Measurements from ENCODE around the gene INTS2.
"Not testable (repeated sequence)": the region's sequence is repeated elsewhere in the genome, so short reads cannot be mapped to it uniquely, and the experiment has no call there.

The INTS2 gene

DNA sequence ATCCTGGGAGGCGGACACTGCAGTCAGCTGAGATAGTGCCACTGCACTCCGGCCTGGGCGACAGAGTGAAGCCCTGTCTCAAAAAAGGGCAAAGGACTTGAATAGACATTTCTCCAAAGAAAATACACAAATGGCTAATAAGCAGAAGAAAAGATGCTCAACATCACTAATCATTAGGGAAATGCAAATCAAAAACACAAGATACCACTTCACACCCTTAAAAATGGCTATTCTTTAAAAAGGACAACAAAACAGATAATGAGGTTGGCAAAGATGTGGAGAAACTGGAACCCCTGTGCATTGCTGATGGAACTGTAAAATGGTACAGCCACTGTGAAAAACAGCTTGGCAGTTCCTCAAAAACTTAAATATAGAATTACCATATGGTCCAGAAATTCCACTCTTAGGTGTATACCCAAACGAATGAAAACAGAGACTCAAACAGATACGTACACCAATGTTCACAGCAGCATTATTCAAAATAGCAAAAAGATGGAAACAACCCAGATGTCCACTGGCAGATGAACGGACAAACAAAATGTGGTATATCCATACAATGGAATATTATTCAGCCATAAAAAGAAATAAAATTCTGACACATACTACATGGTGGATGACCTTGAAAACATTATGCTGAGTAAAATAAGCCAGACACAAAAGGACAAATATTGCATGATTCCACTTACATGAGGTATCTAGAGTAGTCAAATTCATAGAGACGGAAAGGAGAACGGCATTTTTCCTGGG is 100.0 kb downstream of the INTS2 start:
- no peak overlapping the region for H3K27ac ChIP-seq
- TF ChIP-seq, protein P1, sequence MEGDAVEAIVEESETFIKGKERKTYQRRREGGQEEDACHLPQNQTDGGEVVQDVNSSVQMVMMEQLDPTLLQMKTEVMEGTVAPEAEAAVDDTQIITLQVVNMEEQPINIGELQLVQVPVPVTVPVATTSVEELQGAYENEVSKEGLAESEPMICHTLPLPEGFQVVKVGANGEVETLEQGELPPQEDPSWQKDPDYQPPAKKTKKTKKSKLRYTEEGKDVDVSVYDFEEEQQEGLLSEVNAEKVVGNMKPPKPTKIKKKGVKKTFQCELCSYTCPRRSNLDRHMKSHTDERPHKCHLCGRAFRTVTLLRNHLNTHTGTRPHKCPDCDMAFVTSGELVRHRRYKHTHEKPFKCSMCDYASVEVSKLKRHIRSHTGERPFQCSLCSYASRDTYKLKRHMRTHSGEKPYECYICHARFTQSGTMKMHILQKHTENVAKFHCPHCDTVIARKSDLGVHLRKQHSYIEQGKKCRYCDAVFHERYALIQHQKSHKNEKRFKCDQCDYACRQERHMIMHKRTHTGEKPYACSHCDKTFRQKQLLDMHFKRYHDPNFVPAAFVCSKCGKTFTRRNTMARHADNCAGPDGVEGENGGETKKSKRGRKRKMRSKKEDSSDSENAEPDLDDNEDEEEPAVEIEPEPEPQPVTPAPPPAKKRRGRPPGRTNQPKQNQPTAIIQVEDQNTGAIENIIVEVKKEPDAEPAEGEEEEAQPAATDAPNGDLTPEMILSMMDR (conservative IDR thresholded peaks at IDR 0.05) = no peak
- no peak for TF ChIP-seq ZFX (IDR thresholded peaks at IDR 0.05)

DNA sequence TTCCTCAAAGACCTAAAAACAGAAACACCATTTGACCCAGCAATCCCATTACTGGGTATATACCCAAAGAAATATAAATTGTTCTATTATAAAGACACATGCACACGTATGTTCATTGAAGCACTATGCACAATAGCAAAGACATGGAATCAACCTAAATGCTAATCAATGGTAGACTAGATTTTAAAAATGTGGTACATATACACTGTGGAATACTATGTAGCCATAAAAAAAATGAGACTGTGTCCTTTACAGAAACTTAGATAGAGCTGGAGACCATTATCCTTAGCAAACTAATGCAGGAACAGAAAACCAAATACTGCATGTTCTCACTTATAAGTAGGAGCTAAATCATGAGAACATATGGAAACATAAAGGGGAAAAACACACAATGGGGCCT is 100.9 kb downstream of the INTS2 start:
- not testable (repeated sequence) for H3K27ac ChIP-seq

DNA sequence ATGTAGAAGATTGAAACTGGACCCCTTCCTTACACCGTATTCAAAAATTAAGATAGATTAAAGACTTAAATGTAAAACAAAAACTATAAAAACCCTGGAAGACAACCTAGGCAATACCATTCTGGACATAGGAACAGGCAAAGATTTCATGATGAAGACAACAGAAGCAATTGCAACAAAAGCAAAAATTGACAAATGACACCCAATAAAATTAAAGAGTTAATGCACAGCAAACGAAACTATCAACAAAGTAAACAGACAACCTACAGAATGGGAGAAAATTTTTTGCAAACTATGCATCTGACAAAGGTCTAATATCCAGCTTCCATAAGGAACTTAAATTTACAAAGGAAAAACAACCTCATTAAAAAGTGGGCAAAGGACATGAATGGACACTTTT is 101.6 kb downstream of the INTS2 start:
- H3K27ac ChIP-seq = not testable (repeated sequence)

DNA sequence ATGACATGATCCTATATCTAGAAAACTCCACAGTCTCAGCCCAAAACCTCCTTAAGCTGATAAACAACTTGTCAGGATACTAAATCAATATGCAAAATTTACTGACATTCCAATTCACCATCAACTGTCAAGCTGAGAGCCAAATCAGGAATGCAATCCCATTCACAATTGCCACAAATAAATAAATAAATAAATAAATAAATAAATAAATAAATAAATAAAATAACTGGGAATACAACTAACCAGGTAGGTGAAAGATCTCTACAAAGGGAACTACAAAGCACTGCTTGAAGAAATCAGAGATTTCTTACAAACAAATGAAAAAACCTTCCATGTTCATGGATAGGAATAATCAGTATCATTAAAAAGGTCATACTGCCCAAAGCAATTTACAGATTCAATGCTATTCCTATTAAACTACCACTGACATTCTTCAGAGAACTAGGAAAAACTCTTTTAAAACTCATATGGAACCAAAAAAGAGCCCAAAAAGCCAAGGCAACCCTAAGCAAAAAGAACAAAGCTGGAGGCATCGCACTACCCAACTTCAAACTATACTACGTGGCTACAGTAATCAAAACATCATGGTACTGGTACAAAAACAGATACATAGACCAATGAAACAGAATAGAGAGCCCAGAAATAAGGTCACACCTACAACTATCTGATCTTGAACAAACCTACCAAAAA is 102.2 kb downstream of the INTS2 start:
- TF ChIP-seq, protein P1 (conservative IDR thresholded peaks at IDR 0.05) = no peak
- TF ChIP-seq ZFX (IDR thresholded peaks at IDR 0.05) = no peak
- no peak overlapping the region for H3K27ac ChIP-seq

DNA sequence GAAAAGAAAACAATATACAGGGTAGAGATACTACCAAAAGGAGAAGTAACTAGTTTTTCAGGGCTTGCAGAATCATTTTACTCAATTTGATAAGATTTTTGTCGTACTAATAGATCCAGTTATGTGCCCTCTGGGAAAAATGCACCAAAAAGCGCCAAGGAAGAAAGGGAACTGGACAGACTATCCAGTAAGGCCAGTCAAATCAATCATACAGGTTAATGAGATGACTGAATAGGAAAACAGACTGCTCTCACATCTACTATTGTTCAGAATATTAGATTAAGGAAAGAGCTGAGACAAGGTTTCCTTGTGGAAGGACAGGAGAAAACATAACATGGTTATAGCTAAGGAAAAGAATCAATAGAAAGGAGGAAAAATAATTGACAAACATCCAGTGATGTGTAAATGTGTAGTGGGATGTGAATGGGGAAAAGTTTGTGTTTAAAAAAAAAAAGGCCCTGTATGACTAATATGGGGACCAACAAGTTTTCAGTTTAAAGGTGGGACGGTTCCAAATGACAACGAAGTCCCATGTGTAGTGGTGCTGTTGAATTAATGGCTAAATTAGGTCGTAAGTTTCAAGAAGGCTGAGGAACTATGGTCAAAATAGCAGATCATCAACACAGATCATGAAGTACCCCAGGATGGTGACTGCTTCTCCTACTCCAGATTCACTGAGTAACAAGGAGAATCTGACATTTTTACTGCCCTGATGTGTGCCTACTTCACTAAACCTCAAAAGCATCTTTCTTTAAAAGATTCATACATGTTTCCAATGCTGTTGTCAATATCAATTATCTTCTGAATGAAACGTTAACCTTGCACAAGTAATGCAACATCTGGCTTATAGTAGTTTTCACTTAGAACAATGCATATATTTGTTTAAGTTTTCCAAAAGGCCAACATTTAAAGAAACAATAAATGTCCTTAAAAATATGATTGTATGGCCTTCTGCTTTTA is 105.2 kb downstream of the INTS2 start:
- TF ChIP-seq ZFX (IDR thresholded peaks at IDR 0.05) = no peak
- TF ChIP-seq, protein P1 (conservative IDR thresholded peaks at IDR 0.05) = no peak
- no peak overlapping the region for H3K27ac ChIP-seq

- TF ChIP-seq, protein P1 (conservative IDR thresholded peaks at IDR 0.05) = no peak
- TF ChIP-seq ZFX (IDR thresholded peaks at IDR 0.05) = no peak
- no peak overlapping the region for H3K27ac ChIP-seq
Measured at GRCh38 chr17:61821655-61822054, 106.1 kb downstream of the INTS2 start.

GRCh38 chr17:61819265-61819664 is 108.5 kb downstream of the INTS2 start:
- not testable (repeated sequence) for H3K27ac ChIP-seq

GRCh38 chr17:61818225-61818624 is 109.6 kb downstream of the INTS2 start:
- no peak overlapping the region for H3K27ac ChIP-seq
- no peak for TF ChIP-seq ZFX (IDR thresholded peaks at IDR 0.05)
- TF ChIP-seq, protein P1 (conservative IDR thresholded peaks at IDR 0.05) = no peak
